COLO668 (cell line): ENCODE results near the gene SLC25A20.

Experiments used
- DNase-seq: peaks from one replicate; lab custom pipeline; 2025; ENCODE audit not compliant: unreplicated experiment; lab: John Stamatoyannopoulos, UW

The SLC25A20 gene

GRCh38 chr3:48899273-48899672, 591 bp upstream of the SLC25A20 start:
- DNase-seq, result no peak

GRCh38 chr3:48897460-48898376, 964 bp downstream of the SLC25A20 start:
- DNase-seq, result no peak

DNA sequence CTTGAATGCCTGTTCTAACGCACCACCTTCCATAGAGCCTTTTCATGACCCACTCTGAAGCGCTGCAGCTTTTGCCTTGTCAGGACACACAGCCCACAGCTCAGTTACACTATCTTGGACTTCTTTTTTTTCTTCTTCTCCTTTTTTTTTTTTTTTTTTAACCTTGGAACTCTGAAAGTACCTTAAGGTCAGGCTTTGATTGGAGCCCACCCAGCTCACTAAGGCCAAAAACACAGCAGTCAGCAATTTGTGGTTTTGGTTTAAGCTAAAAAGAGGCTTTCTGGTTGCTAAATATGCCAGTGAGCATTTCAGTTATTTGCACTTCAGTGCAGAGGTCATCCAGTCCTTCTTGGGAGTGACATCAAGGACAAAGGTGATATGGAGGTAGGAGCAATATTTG, 1.7 kb downstream of the SLC25A20 start:
- no peak for DNase-seq

- DNase-seq, result no peak
These were observed 4.2 kb downstream of the SLC25A20 start for GRCh38 chr3:48894516-48894915.

DNA sequence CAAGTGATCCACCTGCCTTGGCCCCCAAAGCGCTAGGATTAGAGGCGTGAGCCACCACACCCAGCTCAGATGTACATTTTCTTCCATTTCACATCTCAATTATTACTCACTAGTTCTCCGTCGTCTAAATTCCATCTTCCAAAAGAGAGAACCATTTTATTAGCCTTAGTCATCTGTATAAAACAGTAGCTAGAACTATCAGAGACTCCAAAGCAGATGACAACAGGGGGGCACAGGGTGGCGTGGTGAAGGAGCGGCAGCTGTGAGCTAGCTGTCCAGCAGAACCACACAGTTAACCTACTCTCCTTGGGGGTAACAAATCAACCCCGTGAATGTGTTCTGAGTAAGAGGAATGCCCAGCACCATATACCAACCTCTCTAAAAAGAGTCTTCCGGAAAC, 7.1 kb downstream of the SLC25A20 start:
- DNase-seq, result no peak

GRCh38 chr3:48885753-48886152, 12.9 kb downstream of the SLC25A20 start:
- DNase-seq, result no peak

- DNase-seq, result no peak
These were observed 17.0 kb downstream of the SLC25A20 start for GRCh38 chr3:48881652-48882114.

DNA sequence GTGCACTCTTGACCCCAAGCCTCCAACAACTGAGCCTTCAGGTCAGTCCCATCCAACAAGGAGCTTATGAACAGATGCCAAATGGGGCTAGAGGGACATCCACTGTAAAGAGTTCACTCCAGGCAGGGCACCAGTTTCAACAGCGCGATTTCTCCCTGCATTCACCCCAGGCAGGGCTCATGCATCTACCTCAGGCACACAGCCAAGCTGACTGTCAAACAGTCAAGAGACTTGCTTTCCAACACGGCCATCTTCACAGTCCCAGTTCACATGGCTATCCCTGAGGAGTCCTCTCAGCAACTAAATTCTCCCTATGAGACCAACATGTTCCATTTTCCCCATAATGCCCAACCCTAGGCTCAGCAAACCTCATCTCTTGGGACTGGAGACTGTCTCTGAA, 17.7 kb downstream of the SLC25A20 start:
- no peak for DNase-seq

GRCh38 chr3:48879994-48880377, 18.7 kb downstream of the SLC25A20 start:
- DNase-seq, result no peak

DNA sequence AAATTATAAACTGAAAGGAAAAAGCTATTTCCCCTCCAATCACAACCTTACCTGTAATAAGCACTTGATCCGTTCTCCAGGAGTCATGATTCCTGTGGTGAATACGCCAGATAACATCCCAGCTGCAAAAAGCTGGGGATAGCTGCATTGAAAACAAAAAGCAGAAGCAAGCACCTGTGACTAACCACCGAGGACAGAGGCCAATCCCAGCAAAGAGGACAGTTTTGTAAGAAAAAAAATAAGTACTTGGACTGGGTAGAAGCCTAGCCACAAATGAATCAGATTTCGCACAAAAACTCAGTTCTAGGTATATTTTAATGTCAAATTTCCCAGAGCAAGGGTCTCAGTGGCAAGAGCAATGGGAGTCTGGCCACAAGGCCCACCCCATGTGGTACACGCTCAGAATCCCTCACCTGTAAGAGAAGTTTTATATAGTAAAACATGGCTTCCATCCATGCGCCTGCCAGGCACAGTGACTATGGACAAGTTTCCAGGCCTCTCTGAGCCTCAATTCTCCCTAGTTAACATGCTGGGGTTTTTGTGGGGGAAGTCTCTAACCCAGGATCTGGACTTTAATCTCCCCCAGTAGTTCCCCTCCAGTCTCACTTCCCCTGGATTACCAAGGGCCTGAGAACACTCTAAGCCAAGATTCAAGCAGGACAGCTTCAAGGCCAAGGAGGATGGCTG, 19.2 kb downstream of the SLC25A20 start:
- no peak for DNase-seq

GRCh38 chr3:48877671-48878070, 21.0 kb downstream of the SLC25A20 start:
- DNase-seq, result no peak

DNA sequence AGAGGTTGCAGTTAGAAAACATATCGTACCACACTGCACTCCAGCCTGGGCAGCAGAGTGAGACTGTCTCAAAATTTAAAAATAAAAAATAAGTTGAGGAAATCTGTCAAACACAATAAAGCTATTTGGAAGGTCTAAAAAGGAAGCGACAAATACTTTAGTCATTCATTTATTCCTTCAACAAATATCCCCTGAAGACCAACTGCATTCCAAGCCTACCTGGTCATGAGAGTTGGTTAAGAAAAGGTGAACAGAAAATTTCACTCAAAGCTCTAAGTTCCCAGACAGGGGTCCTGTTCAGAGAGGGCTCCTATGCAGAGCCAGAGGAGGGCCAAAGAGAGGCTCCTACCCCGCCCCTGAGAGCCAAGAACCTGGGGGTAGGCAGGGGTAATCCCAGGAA, 35.6 kb downstream of the SLC25A20 start:
- no peak for DNase-seq

DNA sequence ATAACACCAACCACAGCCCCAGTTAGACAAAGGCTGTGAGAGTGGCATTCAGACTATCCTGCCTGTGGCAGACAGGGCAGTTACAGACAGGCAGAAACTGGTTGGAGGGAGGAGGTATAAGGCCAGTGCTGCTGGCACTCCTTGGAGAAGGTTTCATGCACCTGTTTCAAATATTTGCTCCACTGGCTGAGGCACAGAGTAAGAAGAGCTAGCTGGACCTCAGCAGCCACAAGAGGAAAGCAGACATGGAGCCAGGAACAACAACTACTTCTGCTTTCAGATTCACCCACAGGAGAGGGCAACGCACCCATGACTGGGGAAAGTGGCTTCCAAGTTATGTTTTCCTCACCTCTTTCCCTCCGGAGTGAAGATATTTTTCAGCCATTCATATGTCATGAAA, 39.5 kb downstream of the SLC25A20 start:
- DNase-seq, result no peak

DNA sequence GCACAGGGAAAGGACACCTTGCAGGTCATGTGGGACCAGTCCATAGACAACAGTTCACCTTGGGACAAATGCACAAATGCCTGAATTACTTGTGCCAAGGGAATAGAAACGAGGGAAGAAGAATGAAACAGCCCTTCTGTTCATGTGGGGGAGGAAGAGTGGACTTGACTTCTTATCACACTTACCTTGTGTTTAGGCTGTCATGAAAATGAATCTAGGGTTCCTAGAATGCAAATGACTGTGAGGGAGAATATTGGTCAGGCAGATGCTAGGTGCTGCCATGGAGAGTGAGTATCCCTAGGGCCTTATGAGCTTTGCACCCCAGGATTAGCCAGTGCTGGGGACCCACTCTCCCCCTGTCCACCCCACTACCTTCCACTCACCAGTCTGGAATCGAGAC, 40.0 kb downstream of the SLC25A20 start:
- DNase-seq, result no peak

DNA sequence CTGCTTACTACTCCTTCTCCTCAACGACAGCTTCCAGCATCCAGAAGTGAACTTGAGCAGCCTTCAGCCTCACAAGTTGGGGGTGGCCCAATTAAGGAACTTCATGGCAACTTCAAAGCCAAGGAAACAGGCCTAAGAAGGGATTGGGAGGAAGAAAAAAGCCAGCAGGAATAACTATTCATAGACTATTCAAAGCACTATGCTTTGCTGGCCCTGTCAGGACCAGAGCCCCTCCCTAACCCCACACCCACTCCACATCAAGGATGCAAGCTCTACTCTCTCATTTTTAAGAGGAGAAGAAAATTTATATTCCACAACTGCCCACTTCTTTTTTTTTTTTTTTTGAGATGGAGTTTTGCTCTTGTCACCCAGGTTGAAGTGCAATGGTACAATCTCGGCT, 41.0 kb downstream of the SLC25A20 start:
- DNase-seq, result no peak

- no peak for DNase-seq
These were observed 42.2 kb downstream of the SLC25A20 start for GRCh38 chr3:48856469-48856868.

- no peak for DNase-seq
These were observed 42.8 kb downstream of the SLC25A20 start for GRCh38 chr3:48855681-48856447.

DNA sequence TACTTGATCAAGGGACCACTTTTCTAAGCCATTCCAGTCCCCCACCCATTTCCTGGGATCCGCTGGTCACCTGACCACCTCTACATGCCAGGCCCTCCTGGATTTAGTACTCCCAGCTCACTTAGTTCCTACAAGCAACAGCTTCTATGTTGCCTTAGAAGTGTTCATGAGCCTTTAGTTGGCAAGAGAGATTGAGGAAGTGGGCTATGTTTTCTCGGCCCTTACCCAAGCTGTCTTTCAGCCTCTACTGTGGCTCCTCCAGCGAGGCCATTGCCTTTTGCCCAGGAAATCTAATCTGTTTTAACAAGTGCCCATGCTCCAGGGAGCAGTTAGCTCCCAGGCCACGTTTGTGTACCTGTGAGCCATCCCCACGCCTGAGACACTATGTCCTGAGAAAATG, 46.5 kb downstream of the SLC25A20 start:
- DNase-seq, result no peak

DNA sequence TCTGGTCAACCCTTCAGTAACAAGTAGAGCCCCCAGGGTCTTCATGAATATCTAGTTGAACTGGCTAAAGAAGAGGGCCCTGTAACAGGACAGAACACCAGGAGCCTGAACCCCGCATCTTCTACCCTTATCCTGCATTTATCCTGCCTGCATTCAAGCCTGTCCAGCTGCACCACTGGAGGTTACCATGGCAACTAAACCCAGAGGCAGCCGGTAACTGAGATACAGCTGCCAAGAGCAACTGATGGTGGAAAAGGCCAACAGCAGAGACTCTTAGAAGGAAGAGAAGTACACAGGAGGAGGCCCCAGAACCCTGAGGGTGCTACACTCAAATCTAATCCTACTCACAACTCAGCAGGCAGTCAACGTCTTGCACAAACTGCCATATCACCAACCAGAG, 47.3 kb downstream of the SLC25A20 start:
- DNase-seq, result peak; percentile 2

GRCh38 chr3:48848816-48849515, 49.7 kb downstream of the SLC25A20 start:
- DNase-seq, result no peak
